DMS153 (cell line): ENCODE data around the gene NUDT7.
A peak's percentile ranks its signal among the peaks of the same experiment; 100 is the strongest.

Source experiments
- DNase-seq: peaks from one replicate; lab custom pipeline; 2025; lab: John Stamatoyannopoulos, UW

NUDT7 gene

DNA sequence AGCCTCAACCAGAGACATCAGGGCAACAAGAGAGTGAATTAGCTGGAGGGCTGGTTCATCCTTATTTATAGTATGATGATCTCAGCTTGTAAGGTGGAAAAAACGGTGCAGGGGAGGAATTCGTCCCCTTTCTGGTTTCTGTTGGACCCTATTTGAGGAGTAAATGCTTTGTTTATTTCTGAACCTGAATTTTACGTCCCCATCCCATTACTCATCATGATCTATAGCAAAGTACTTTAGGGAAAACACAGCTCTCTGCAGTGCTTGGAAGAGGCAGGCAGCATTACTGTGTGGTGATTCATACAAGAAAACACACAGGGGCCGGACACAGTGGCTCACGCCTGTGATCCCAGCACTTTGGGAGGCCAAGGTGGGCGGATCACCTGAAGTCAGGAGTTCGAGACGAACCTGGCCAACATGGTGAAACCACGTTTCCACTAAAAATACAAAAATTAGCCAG, 58.1 kb downstream of the NUDT7 start:
- no peak for DNase-seq

DNA sequence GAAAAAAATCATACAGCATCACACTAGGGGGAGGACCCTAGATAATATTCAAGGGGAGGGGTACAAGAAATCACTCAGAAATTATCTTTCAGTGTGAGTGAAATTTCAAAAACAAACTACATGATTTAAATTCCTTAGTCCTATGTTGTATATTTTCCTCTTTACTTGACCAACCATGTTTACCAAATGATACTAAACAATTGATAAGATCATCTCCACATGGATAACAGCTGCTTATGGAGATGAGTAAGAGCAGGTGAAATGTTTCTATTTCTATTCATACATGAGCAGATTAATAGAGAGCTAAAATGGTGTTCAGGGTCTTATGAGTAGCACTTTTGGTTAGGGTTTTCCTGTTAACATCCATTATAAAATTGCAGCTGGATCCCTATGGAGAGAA, 58.8 kb downstream of the NUDT7 start:
- no peak for DNase-seq

DNA sequence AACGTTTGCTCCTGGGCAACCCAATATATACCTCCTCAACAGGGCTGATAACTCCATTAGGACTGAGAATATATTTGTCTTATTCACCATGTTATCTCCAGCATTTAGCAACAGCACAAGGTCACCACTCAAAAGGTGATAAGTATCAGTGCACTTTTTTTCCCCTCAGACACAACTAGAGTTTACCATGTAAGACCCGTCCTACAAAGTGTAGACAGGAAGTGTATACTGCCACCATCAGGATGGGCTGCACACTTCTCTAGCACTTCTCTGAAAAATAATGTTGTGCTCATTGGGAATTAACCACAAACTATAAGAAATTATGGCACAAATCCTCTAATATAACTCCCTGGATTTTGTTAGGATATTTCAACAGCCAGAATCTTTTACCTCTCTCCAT, 60.4 kb downstream of the NUDT7 start:
- no peak for DNase-seq

DNA sequence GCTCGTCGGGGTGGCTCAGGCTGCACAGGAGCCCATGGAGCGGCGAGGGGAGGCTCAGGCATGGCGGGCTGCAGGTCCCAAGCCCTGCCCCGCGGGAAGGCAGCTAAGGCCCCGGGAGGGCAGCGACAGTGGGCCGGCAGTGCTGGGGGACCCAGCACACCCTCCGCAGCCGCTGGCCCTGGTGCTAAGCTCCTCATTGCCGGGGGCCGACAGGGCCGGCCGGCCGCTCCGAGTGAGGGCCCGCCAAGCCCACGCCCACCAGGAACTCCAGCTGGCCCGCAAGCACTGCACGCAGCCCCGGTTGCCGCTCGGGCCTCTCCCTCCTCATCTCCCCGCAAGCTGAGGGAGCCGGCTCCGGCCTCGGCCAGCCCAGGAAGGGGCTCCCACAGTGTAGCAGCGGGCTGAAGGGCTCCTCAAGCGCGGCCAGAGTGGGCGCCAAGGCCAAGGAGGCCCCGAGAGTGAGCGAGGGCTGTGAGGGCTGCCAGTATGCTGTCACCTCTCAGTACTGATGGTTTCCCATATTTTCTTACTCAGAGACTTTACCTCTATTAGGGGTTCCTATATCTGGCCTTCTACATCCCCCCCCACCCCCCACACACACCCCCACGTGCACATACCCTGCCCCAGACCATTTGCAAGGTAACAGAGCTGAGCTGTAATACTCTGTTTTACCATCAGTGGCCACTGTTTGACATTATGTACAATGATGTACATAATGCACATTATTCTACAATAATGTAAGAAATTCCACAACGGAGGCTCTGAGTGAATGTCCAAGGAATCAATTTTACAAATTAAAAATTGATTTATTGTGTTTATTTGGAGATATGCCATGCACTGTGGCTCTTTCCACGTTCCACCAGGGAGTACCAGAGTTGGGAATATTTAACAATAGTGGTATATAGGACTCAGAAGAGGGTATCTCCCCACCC, 62.4 kb downstream of the NUDT7 start:
- no peak for DNase-seq

DNA sequence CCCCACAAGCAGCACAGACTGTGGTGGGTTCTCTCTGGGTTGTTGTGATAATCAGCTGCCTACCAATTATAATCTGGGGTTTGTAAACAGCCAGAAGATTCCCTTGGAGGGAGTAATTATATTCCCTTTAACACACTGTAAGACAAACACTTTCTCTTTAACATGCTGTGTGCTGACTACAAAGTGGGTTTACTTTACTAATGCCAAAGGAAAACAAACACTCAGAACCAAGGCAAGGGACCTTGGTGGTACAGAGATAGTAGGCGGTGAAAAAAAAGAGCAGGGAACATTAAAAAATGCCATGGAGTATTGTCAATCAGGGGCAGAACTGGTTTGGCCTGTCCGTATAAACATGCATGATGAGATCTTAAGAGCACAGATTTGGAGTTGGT, 63.1 kb downstream of the NUDT7 start:
- peak; percentile 57 for DNase-seq

DNA sequence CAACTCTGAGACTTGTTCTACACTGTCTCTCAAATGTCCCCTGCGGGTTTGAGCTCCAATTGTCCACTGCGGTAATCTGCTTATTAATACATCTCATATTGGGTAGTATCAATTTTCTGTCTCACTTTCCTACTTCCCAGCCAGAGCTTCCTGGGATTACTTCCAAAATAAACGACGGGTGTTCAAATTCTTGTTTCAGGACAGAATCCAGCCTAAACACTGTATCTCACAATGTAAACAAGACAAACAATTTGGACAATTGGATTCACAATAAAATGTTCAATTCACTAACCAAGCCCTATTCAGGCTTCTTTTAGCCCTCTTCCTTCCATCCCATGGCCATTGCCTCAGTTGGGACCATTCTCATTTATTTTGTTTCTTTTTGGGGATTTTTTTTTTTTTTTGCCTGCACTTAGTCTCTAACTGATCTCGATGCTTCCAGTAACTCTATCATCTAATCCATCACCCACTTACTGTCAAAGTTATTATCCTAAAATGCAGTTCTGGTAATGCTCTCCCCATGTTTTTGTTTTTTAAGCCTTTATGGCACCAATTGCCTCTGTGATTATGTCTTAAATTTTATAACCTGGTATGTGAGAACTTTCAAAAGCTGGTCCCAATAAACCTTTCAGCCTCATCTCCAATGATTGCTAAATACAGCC, 64.0 kb downstream of the NUDT7 start:
- no peak for DNase-seq

DNA sequence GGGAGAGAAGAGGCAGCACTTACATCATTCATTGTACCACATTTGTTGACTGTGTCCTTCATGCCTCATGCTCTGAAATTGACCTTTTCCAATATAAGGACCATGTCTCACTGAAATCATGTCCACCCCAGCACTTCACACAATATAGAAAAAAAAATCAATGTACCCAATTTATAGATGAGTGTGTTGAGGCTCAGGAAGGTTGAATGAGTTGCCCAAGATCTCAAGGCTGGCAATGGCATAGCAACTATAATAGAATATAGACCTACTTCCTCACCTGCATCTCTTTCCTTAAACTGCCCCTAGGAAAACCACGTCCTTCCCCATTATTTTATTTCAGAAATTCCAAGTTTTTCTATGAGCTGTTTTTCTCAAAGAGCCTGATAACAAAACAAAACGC, 65.1 kb downstream of the NUDT7 start:
- no peak for DNase-seq

DNA sequence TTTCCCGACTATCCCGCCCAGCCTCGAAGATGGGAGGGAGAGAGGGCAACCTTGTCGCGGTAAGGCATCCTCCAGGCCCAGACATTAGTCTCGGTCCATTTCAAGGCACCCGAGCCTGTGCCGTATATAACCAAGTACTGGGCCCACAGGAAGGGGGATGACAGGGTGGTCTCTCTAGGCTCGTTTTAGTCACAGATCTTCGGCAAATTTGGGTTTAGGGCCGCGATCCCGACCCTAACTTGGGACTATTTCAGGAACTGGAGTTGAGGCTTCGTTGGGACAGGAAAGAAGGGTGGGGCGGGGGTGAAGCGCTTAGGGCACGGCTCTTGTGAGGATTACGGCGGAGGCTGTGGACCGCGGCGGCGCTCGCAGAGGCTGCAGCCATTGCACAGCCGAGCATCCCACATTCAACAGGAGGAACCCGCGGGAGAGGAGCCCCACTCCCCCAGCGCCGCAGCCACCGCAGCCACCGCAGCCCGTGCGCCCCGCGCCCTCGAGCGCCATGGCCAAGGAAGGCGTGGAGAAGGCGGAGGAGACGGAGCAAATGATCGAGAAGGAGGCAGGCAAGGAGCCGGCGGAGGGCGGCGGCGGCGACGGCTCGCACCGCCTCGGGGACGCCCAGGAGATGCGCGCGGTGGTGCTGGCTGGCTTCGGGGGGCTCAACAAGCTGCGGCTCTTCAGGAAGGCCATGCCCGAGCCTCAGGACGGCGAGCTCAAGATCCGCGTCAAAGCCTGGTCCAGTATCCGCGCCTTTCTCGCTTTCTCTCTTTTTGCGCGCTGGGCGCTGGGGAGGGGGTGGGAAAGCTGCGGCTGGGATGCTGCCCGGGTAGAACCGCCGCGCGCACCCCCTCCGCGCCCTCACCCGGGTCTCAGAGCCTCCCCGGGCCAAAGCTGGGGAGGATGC, 66.1 kb downstream of the NUDT7 start, which contains the start of gene VAT1L:
TSS of gene VAT1L (plus strand) at position 384 of the 904 bp plus-strand sequence. CDS start at position 503, 119 bp downstream.
- no peak for DNase-seq

DNA sequence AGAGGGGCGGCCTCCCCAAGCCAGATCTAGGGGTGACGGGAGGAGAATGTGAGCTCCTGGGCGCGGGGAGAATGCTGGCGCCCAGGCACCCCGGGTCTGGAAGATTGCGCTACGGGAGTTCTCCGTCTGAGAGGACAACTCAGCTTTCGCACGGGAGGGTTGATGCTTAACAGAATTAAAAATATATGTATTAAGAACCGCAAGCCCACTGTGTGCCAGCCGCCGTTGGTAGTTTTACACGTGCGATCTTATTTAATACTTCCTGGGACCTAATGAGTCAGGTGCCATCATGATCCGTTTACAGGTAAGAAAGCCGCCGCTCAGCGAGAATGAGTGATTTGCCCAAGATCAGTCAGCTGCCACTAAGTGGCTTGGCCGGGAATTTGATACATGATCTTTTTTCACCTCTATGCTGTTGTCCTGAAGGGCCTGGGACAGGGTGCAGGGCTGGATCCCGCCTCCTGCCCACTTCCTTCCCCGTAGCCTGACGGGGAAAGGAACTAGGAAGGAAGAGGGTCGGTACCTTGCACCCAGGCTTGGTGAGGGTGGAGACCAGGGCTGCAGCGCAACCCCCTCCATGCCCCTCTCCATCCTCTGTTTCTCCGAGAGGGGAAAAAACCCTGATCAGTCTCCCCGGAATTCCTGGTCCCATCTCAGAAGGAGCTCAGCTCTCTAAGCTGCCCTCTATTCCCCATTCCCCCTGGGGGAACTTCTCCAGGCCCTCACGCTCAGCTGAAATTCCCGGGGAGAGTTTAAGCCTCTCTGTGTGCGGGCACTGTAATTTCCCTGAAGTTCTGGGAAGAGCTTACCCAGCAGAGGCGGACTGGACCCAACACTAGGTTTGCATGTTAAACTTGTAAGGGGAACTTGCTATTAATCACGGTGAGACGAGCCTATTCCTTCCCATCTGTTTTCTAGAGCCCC, 67.0 kb downstream of the NUDT7 start:
- DNase-seq: no peak

DNA sequence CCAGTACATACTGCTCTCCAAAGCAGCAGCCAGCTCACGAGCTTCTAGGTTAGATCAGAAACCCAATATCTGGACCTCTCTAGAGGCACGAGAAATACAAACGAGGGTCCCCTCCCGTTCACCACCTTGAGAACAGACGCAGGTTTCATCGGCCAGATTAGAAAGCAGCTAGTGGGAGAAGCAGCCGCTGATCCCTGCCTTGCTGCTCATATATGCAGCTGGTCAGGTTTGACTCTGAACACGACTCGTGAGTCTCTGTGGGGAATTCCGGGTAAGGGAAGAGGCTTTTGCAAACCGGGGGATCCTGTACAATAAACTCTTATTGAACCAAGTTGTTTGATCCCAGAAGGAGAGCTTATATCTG, 67.7 kb downstream of the NUDT7 start:
- DNase-seq: no peak

DNA sequence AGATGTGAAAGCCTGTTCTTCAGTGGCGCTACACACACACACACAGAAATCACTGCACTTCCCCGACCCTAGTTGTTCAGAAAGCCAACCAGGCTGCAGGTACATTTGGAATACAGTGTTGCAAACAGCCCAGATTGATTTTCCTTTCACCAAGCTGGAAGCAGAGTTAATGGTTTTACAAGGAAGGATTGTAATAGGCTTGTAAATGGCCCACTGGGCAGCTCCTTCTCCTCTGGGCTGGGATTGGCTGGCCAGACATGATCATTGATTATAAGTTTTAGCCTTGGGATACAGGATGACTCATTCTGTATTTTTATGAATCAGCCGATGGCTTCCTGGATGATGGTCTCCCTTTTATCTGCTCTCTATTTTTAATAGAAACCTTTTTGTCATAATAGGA, 68.6 kb downstream of the NUDT7 start:
- no peak for DNase-seq
